Muscle of leg (tissue), 11 donors: ENCODE data around the gene CAB39L. TPM values are rescaled to one million over a fixed set of nuclear protein-coding genes. Genes with fewer than 3 reads are reported as not detected.

Experiments used
- DNase-seq: peaks from one replicate; pipeline ENCODE4 v3.0.0; 2013
- H3K27ac ChIP-seq: one replicate; pipeline ENCODE4 v1.5.1; 2013; ENCODE audit warnings: mild to moderate bottlenecking, low read length, control low read depth
- H3K27me3 ChIP-seq: one replicate; pipeline ENCODE4 v1.6.1; 2013; ENCODE audit warnings: low read length; ENCODE audit not compliant: control insufficient read depth, insufficient read depth
- H3K36me3 ChIP-seq: one replicate; pipeline ENCODE4 v1.6.1; 2013; ENCODE audit warnings: low read length; ENCODE audit not compliant: control insufficient read depth, insufficient read depth
- H3K4me1 ChIP-seq: one replicate; pipeline ENCODE4 v1.6.1; 2013; ENCODE audit warnings: low read length; ENCODE audit not compliant: control insufficient read depth, insufficient read depth
- H3K4me3 ChIP-seq: one replicate; pipeline ENCODE4 v1.5.1; 2013; ENCODE audit warnings: low read length, control low read depth
- H3K9me3 ChIP-seq: replicated peaks from 2 replicates; pipeline ENCODE4 v1.6.1; 2013; ENCODE audit warnings: low read depth, low read length; ENCODE audit not compliant: control insufficient read depth
- WGBS: methylation state at CpG from one replicate; pipeline ENCODE4 v1.1.5; 2013; ENCODE audit warnings: missing lambda C conversion rate; ENCODE audit not compliant: insufficient coverage; 5-methylcytosine and 5-hydroxymethylcytosine counted together
- polyA plus RNA-seq, 8 donors: library from polyadenylated mRNA; unstranded; fragments of 120-200 nt; gene quantifications; one replicate each; pipeline versions ENCODE4 v1.2.1 to v1.2.3, GENCODE V29; 2013; ENCODE audit warnings: inconsistent platforms in 1 of 8, low replicate concordance in 1 of 8; ENCODE audit not compliant: insufficient read length in 8 of 8, insufficient read depth in 1 of 8
- total RNA-seq: library from RNA; stranded (reverse); fragments of 120-200 nt; gene quantifications from one replicate; pipeline ENCODE4 v1.2.4, GENCODE V29; 2013

CAB39L gene
- total and polyA plus RNA-seq, 9 donors: 3.5 to 6.1 (median 4.5) TPM

DNA sequence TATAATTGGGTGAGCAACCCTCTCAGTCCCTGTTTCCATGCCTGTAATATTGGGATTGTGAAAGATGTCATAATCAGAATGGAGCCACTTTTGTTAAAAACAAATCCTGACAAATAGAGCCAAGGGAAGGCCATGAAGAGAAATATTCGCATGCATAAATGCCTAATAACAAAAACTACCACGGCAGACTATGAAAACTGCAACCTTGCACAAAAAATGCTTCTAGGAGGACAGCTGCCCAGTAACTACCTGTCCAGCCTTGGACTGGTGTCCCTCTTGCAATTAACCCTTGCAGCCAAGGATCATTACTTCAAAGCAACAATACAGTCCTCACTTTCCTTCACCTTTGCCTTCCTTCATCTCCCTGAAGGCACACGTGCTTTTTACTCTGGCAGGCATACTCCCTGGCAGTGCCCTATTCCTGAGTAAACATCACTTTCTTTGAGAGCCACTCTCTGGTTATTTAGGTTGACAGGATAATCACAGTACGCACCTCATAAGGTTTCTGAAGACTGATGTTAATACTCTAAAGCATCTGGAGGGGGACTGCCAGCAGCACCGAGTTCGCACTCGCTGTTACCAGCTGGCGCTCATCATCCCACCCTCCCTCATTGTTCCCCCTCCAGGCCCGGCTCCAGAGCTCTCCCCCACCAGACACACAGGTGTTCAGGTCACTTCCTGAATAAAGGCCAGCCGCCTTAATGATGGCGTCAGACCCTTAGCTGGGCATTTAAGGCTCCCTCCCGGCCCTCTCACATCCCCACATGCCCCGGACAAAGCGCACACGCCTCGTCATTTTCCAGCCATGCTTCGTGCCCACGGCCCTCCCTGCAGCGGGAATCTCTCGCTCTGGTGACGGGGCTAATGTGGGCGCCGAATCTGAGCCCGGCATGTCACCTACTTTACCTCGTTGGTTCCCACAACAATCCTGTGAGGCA lies 138.8 kb downstream of the CAB39L start:
- Histone ChIP-seq H3K4me1 (peaks cover 40% of the 10 kb centered on the region), H3K27ac (no peak overlapping the region), H3K9me3 (no peaks in the 10 kb centered on the region), H3K4me3 (no peak overlapping the region), H3K36me3 (no peaks in the 10 kb centered on the region), H3K27me3 (no peaks in the 10 kb centered on the region)
- WGBS: 49% methylated on average over 23 of the region's 25 CpGs
- DNase-seq: no peak

DNA sequence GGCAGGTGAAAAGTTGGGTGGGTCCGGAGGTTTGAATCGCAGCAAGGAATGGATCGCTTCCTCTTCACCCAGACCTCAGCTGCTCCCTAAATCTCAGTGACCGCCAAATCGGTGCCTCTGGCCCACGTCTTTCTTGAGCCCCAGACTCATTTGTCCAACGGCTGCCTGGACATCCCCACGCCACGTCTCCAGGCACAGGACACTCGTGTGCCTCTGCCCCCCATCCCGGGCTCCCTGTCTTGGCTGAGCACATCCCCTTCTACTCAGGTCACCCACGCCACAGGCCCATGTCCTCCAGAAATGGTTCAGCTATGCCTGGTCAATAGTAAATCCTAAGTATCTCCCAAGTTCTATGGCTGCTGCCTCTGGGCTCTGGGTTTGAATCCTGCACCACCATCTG lies 139.5 kb downstream of the CAB39L start:
- no peaks in the 10 kb centered on the region for H3K36me3 ChIP-seq
- 90% methylated on average over 11 of the region's 12 CpGs for whole genome bisulfite sequencing
- H3K27me3 ChIP-seq: no peaks in the 10 kb centered on the region
- no peaks in the 10 kb centered on the region for H3K9me3 ChIP-seq
- DNase-seq: no peak
- no peak overlapping the region for H3K4me3 ChIP-seq
- H3K4me1 ChIP-seq: peaks cover 40% of the 10 kb centered on the region
- no peak overlapping the region for H3K27ac ChIP-seq

DNA sequence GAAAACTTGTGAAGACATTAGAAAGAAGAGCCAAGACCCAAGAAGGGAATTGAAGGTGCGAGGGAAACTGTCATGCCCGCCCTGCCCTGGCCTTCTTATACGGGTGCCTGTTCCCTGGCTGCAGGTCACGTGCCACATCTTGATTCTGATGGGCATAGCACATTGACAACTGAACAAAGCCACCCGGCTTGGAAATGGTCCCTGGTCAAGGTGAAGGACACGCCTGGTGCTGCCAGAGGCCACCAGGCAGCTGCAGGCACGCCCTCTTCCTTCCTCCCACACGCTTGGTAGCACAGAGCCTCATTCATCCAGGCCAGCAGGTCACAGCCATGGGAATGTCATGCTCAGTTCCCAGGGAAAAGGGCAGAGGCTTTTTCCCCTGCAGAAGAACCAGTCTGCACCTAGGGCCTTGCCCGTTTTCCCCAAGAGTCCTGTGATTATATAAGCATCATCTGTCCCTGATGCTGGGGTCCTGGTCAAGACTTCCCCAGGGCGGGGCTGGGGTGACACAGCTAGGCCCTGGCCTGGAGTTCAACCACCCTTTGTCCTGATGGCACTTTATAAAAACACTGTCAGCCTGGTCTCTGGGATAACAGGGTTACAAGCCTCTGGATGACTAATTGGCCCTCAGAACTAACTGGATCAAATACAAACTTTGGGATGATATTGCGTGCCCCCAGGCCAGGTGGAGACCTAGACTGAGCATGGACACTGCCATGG lies 140.2 kb downstream of the CAB39L start:
- DNase-seq: no peak
- Histone ChIP-seq H3K4me3 (no peak overlapping the region), H3K36me3 (no peaks in the 10 kb centered on the region), H3K4me1 (peaks cover 40% of the 10 kb centered on the region), H3K27me3 (no peaks in the 10 kb centered on the region), H3K27ac (no peak overlapping the region), H3K9me3 (no peaks in the 10 kb centered on the region)
- 84% methylated on average over 11 of the region's 11 CpGs for WGBS

DNA sequence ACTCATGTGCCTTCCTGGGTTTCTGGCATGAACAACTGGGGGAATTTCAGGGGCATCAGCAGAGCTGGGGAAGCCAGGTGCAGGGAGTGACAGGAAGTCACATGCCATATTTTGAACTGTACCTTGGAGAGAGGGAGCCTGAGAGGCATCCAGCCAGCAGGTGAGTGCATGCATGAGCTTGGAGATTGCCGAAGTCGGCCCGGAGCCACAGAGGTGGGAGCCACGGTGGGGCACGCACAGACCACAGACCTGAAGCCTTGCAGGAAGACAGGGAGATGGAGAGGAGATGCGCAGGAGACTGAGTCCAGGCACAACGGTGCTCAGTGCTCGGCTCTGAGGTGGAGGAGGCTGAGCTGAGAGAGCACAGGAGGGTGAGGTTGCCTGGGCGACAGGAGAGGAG lies 141.0 kb downstream of the CAB39L start:
- Histone ChIP-seq H3K36me3 (no peaks in the 10 kb centered on the region), H3K4me3 (no peak overlapping the region), H3K27me3 (no peaks in the 10 kb centered on the region), H3K9me3 (no peaks in the 10 kb centered on the region), H3K27ac (no peak overlapping the region), H3K4me1 (peaks cover 34% of the 10 kb centered on the region)
- WGBS: 82% methylated on average over 9 of the region's 9 CpGs
- DNase-seq: no peak

DNA sequence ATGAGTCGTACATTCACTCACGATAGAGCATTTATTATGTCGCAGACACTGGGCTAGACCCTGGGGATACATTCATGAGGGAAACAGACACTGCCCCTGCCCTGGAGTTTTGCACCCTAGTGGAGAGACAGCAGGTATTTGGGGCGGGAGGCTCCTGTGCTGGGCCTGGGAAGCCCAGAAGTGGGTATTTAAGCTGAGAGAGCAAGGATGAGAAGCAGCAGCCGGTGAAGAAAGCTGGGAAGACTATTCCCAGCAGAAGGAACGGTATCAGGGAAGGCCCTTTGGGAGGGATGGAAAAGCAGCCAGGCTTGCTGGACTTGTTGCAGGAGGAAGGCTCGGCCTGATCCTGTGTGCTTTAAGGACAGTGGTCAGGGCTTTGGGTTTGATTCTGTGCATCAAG lies 141.6 kb downstream of the CAB39L start:
- Histone ChIP-seq H3K36me3 (no peaks in the 10 kb centered on the region), H3K4me3 (no peak overlapping the region), H3K4me1 (peaks cover 30% of the 10 kb centered on the region)

DNA sequence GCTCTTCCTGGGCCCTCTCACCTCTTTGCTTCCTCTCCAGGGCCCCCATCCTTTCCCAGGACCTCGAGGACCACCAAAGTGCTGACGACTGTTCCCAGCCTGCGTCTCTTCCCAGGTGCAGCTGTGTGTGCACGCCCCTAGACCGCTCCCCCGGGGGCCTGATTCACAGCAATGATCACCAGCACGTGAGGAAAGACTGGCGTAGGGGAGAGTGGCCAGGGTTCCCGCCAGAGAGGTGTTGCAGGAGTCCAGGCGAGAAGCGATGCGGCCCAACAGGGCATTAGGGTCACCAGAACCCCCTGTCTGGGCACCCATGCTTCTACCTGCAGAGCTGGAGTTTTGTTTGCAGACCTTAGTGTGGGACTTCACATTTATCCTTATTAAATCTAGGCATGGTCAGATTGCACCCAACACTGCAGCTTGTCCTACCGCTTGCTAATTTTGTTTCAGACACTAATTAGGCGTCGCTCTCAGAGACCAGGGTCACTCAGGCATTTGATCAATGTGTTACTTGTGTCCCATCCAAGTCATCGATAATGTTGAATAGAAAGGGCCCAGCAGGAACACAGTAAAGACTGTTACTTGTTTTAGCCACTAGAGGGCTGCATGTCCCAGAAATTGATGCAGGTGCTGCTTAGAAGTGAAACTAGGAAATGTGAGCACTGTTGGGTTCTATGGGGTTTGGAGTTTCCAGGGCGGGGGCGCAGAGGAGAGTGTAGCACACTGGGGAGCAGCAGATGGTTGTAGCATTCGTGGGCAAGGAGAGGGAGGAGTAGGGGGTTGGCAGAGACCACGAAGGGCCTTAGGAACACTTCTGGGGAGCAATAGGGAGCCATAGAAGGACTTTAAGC lies 142.9 kb downstream of the CAB39L start:
- Histone ChIP-seq H3K9me3 (no peaks in the 10 kb centered on the region), H3K27ac (peak overlapping the region; percentile 63), H3K4me3 (peak overlapping the region; percentile 21), H3K36me3 (no peaks in the 10 kb centered on the region), H3K4me1 (peaks cover 22% of the 10 kb centered on the region), H3K27me3 (no peaks in the 10 kb centered on the region)
- peak; percentile 89 for DNase-seq
- 27% methylated on average over 14 of the region's 20 CpGs for WGBS

More for the DNA sequence above, 141.6 kb downstream of the CAB39L start:
- Histone ChIP-seq H3K27ac (no peak overlapping the region), H3K27me3 (no peaks in the 10 kb centered on the region), H3K9me3 (no peaks in the 10 kb centered on the region)
- WGBS: 67% methylated on average over 7 of the region's 7 CpGs
- DNase-seq: no peak

DNA sequence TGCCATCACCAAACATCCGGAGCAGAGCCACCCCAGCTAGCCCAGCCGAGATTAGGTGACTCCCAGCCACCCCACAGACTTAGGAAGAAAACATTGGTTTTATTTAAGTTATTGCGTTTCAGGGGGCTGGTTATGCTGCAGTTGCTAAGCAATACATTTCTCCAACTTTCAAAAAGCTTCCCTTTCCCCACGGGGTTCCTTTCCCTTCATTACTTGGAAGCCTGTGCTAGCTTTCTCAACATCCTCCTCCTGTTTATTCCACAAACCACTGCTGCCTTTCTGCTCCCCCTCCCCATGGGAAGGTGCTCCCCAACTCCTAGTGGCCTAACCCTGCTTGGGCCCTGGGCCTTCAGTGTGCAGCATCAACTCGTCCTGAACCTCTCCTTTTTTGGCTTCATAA lies 143.6 kb downstream of the CAB39L start:
- no peaks in the 10 kb centered on the region for H3K27me3 ChIP-seq
- WGBS: 34% methylated on average over 2 of the region's 5 CpGs
- no peaks in the 10 kb centered on the region for H3K36me3 ChIP-seq
- H3K4me3 ChIP-seq: no peak overlapping the region
- peak overlapping the region; percentile 60 for H3K27ac ChIP-seq
- peak; percentile 88 for DNase-seq
- no peaks in the 10 kb centered on the region for H3K9me3 ChIP-seq
- peaks cover 15% of the 10 kb centered on the region for H3K4me1 ChIP-seq

DNA sequence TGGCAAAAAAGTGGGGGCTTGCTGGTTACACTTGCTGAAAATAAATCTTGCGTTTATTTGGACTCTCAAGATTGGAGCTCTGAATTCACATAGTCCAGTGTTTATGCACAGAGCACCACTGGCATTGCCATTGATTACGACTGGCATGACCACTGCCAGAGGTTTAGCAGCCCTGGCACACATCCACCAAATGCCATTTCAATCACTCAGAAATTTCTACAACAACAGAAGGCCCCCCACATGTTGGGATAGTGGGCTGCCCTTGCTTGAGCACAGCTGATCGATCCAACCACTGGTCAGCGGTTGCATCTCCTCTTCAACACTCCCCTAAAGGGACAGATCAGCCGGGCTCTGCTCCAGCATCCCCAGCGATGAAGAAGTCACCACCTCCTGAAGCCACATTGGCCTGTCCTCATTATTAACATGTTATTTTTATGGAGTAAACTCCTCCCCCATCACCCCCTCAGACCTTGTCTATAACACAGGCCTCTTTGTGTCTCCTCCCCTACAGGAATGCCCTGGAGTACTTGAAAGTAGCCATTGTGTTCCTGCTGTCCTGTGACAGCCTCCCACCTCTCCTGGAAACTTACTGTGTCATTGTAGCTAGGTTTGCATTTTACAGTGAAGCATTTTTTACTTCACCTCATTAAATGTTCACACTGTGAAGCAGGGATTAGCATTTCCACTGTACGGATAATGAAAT lies 144.8 kb downstream of the CAB39L start:
- Histone ChIP-seq H3K9me3 (no peaks in the 10 kb centered on the region), H3K27me3 (no peaks in the 10 kb centered on the region), H3K27ac (no peak overlapping the region), H3K4me3 (no peak overlapping the region), H3K4me1 (peaks cover 13% of the 10 kb centered on the region), H3K36me3 (peaks cover 2% of the 10 kb centered on the region)
- 78% methylated on average over 3 of the region's 7 CpGs for WGBS
- DNase-seq: peak; percentile 44

DNA sequence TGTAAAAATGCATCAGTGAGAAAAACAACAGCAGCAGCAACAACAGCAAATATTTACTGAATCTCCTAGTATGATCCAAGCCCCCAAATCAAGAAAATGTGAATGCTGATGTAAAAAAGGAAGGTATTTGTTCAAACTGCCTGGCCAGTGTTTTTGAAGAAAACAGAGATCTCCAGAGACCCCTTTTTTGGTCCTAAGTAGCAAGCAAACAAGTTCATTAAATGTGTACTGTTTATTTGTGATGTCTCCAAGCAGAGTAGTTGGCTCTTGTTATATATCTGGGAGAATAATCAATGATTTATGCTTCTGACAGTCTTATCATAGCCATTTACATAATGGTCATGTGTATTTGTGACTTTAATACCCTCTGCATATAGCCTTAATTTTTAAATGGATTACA lies 145.4 kb downstream of the CAB39L start:
- no peaks in the 10 kb centered on the region for H3K9me3 ChIP-seq
- H3K27ac ChIP-seq: no peak overlapping the region
- H3K27me3 ChIP-seq: no peaks in the 10 kb centered on the region
- peak; percentile 53 for DNase-seq
- peaks cover 12% of the 10 kb centered on the region for H3K4me1 ChIP-seq
- H3K36me3 ChIP-seq: peaks cover 2% of the 10 kb centered on the region
- no peak overlapping the region for H3K4me3 ChIP-seq
